Measurements from ENCODE around the gene GRIA1.

Gene GRIA1

GRCh38 chr5:153498516-153498915 lies 8.0 kb downstream of the GRIA1 start:
- no peak for DNase-seq (ENCODE audit: low spot score)

- no peak for DNase-seq (ENCODE audit: low spot score)
Measured at GRCh38 chr5:153500178-153500577, 9.7 kb downstream of the GRIA1 start.

GRCh38 chr5:153504726-153505125 lies 14.3 kb downstream of the GRIA1 start:
- no peak for DNase-seq (ENCODE audit: low spot score)

GRCh38 chr5:153508700-153509099 lies 18.2 kb downstream of the GRIA1 start:
- DNase-seq (ENCODE audit: low spot score) = no peak

GRCh38 chr5:153511622-153512021 lies 21.2 kb downstream of the GRIA1 start:
- no peak for DNase-seq (ENCODE audit: low spot score)

- DNase-seq (ENCODE audit: low spot score) = no peak
Measured at GRCh38 chr5:153513156-153513555, 22.7 kb downstream of the GRIA1 start.

- no peak for DNase-seq (ENCODE audit: low spot score)
Measured at GRCh38 chr5:153515301-153515700, 24.8 kb downstream of the GRIA1 start.

- DNase-seq (ENCODE audit: low spot score) = no peak
Measured at GRCh38 chr5:153516504-153517240, 26.2 kb downstream of the GRIA1 start.

- DNase-seq (ENCODE audit: low spot score) = no peak
Measured at GRCh38 chr5:153517241-153517611, 26.8 kb downstream of the GRIA1 start.

- no peak for DNase-seq (ENCODE audit: low spot score)
Measured at GRCh38 chr5:153520137-153520536, 29.7 kb downstream of the GRIA1 start.

- no peak for DNase-seq (ENCODE audit: low spot score)
Measured at GRCh38 chr5:153520952-153521351, 30.5 kb downstream of the GRIA1 start.

- no peak for DNase-seq (ENCODE audit: low spot score)
Measured at GRCh38 chr5:153523211-153523610, 32.7 kb downstream of the GRIA1 start.

- no peak for DNase-seq (ENCODE audit: low spot score)
Measured at GRCh38 chr5:153523831-153524230, 33.4 kb downstream of the GRIA1 start.

GRCh38 chr5:153525536-153525935 lies 35.1 kb downstream of the GRIA1 start:
- no peak for DNase-seq (ENCODE audit: low spot score)

- DNase-seq (ENCODE audit: low spot score) = no peak
Measured at GRCh38 chr5:153530357-153531143, 40.1 kb downstream of the GRIA1 start.

- DNase-seq (ENCODE audit: low spot score) = no peak
Measured at GRCh38 chr5:153533546-153533945, 43.1 kb downstream of the GRIA1 start.

- no peak for DNase-seq (ENCODE audit: low spot score)
Measured at GRCh38 chr5:153534102-153534501, 43.6 kb downstream of the GRIA1 start.

- DNase-seq (ENCODE audit: low spot score) = no peak
Measured at GRCh38 chr5:153537207-153537606, 46.7 kb downstream of the GRIA1 start.

- DNase-seq (ENCODE audit: low spot score) = no peak
Measured at GRCh38 chr5:153539983-153540382, 49.5 kb downstream of the GRIA1 start.

- DNase-seq (ENCODE audit: low spot score) = no peak
Measured at GRCh38 chr5:153542536-153542935, 52.1 kb downstream of the GRIA1 start.

GRCh38 chr5:153543288-153543687 lies 52.8 kb downstream of the GRIA1 start:
- no peak for DNase-seq (ENCODE audit: low spot score)

GRCh38 chr5:153543959-153544470 lies 53.5 kb downstream of the GRIA1 start:
- DNase-seq (ENCODE audit: low spot score) = no peak

- DNase-seq (ENCODE audit: low spot score) = no peak
Measured at GRCh38 chr5:153544706-153545105, 54.2 kb downstream of the GRIA1 start.
